Subcutaneous abdominal adipose tissue (tissue), 5 donors: ENCODE data around the gene LTBP4.
A peak's percentile ranks its signal among the peaks of the same experiment; 100 is the strongest.
"Not testable (repeated sequence)": the region's sequence is repeated elsewhere in the genome, so short reads cannot be mapped to it uniquely, and the experiment has no call there.

Experiments used
- H3K27ac ChIP-seq: one replicate; pipeline ENCODE4 v1.7.0; 2013; ENCODE audit warnings: low read depth, mild to moderate bottlenecking, inconsistent platforms, low read length, moderate library complexity
- H3K27me3 ChIP-seq, 5 donors: one replicate each; pipeline ENCODE4 v1.7.0; 2013; ENCODE audit warnings: low read length in 5 of 5, inconsistent platforms in 1 of 5; ENCODE audit not compliant: control insufficient read depth in 5 of 5, insufficient read depth in 4 of 5
- H3K36me3 ChIP-seq, 5 donors: one replicate each; pipeline ENCODE4 v1.7.0; 2013; ENCODE audit warnings: low read length in 5 of 5; ENCODE audit not compliant: control insufficient read depth in 5 of 5, insufficient read depth in 5 of 5
- H3K4me1 ChIP-seq, 5 donors: one replicate each; pipeline ENCODE4 v1.7.0; 2013; ENCODE audit warnings: low read length in 5 of 5, mild to moderate bottlenecking in 3 of 5, moderate library complexity in 1 of 5; ENCODE audit not compliant: control insufficient read depth in 5 of 5, insufficient read depth in 5 of 5
- H3K4me3 ChIP-seq, 5 donors: one replicate each; pipeline ENCODE4 v1.7.0; 2013; ENCODE audit warnings: low read length in 5 of 5, low read depth in 1 of 5
- H3K9ac ChIP-seq, 5 donors: one replicate each; pipeline ENCODE4 v1.7.0; 2013; ENCODE audit warnings: low read length in 5 of 5, mild to moderate bottlenecking in 4 of 5, moderate library complexity in 3 of 5
- H3K9me3 ChIP-seq, 5 donors: one replicate each; pipeline ENCODE4 v1.7.0; 2013; ENCODE audit warnings: low read length in 5 of 5; ENCODE audit not compliant: control insufficient read depth in 5 of 5
- donor health status: healthy.
- donor health status: healthy.
- donor health status: healthy.
- donor health status: healthy.
- donor health status: healthy.

Gene LTBP4

GRCh38 chr19:40642051-40642706 is 41.0 kb downstream of the LTBP4 start:
- Histone ChIP-seq H3K27ac (no peak overlapping the region), H3K36me3 (no peaks in the 10 kb centered on the region), H3K4me3 (no peak overlapping the region), H3K9ac (no peak overlapping the region), H3K4me1 (peaks cover 1 to 26% (median 20%) of the 10 kb centered on the region in 5 donors), H3K9me3 (no peaks in the 10 kb centered on the region), H3K27me3 (no peaks in the 10 kb centered on the region)

DNA sequence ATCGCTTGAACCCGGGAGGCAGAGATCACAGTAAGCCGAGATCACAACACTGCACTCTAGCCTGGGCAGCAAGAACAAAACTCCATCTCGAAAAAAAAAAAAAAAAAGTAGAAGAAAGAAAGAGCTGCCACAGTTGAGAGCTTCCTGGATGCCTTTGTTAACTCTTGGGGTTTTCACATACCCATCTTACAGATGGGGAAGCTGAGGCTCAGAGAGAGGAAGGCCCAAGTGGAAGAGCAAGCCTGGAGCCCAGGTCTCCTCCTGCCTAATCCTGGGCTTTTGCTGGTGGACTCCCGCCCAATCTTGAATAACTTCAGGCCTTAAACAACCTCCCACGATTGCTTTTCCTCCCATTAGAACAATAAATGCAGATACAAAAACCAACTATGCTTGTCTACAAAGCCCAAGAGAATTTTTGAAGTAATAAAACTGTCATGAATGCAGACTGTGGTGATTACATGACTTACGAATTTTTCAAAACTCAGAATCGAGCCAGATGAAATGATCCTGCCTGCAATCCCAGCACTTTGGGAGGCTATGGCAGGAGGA is 41.7 kb downstream of the LTBP4 start:
- no peak overlapping the region for H3K27ac ChIP-seq
- H3K9me3 ChIP-seq = no peaks in the 10 kb centered on the region
- no peaks in the 10 kb centered on the region for H3K36me3 ChIP-seq
- no peak overlapping the region for H3K9ac ChIP-seq
- H3K4me3 ChIP-seq = no peak overlapping the region
- no peaks in the 10 kb centered on the region for H3K27me3 ChIP-seq
- peaks cover 1 to 26% (median 20%) of the 10 kb centered on the region in 5 donors for H3K4me1 ChIP-seq

GRCh38 chr19:40646743-40647254 is 45.6 kb downstream of the LTBP4 start:
- H3K9me3 ChIP-seq = no peaks in the 10 kb centered on the region
- no peak overlapping the region for H3K9ac ChIP-seq
- no peaks in the 10 kb centered on the region for H3K36me3 ChIP-seq
- H3K4me3 ChIP-seq = peak overlapping the region in 3 of 5 donors; percentile 6 to 57 (median 46)
- peaks cover 12 to 38% (median 31%) of the 10 kb centered on the region in 5 donors for H3K4me1 ChIP-seq
- H3K27ac ChIP-seq = peak overlapping the region; percentile 74
- no peaks in the 10 kb centered on the region for H3K27me3 ChIP-seq

- H3K27me3 ChIP-seq, H3K9me3 ChIP-seq, H3K9ac ChIP-seq, H3K36me3 ChIP-seq, H3K4me3 ChIP-seq: not testable (repeated sequence)
- Histone ChIP-seq H3K4me1 (peaks cover 11 to 39% (median 35%) of the 10 kb centered on the region in 5 donors), H3K27ac (peak overlapping the region; percentile 72)
Measured at GRCh38 chr19:40649903-40650675, 48.9 kb downstream of the LTBP4 start.

DNA sequence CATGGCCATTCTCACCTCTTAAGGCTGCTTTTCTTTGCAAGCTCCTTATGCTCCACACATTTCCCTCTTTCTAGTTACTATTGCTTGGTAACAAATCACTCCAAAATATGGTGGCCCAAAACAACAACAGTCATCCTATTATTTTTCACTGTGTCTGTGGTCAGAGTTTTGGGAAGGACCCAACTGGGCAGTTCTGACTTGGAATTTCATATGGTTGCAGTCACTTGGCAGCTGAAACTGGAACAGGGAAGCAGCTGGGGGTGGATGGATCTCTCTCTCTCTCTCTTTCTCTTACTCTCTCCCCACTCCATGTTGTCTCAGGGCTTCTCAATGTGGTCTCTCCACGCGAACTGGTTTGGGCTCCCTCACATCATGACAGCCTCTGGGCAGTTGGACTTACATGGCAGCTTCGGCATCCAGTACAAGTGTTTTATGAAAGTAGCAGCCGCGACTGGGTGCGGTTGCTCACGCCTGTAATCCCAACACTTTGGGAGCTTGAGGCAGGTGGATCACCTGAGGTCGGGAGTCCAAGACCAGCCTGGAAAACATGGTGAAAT is 49.7 kb downstream of the LTBP4 start:
- no peaks in the 10 kb centered on the region for H3K27me3 ChIP-seq
- H3K9me3 ChIP-seq = no peaks in the 10 kb centered on the region
- no peak overlapping the region for H3K4me3 ChIP-seq
- peaks cover 11 to 33% (median 31%) of the 10 kb centered on the region in 5 donors for H3K4me1 ChIP-seq
- peak overlapping the region; percentile 72 for H3K27ac ChIP-seq
- no peaks in the 10 kb centered on the region for H3K36me3 ChIP-seq
- H3K9ac ChIP-seq = no peak overlapping the region

DNA sequence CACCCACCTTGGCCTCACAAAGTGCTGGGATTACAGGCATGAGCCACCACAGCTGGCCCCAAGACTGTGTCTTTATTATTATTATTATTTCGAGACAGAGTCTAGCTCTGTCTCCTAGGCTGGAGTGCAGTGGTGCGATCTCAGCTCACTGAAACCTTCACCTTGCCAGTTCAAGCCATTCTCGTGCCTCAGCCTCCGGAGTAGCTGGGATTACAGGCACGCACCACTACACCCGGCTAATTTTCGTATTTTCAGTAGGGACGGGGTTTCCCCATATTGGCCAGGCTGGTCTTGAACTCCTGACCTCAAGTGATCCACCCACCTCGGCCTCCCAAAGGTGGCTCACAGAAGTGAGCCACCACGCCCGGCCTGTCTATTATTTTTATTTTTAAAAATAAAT is 51.1 kb downstream of the LTBP4 start:
- not testable (repeated sequence) for H3K9ac ChIP-seq

GRCh38 chr19:40655684-40656083 is 54.5 kb downstream of the LTBP4 start:
- H3K27me3 ChIP-seq, H3K4me3 ChIP-seq, H3K9ac ChIP-seq, H3K36me3 ChIP-seq, H3K9me3 ChIP-seq: not testable (repeated sequence)
- Histone ChIP-seq H3K27ac (peak overlapping the region; percentile 16), H3K4me1 (peaks cover 9 to 17% (median 16%) of the 10 kb centered on the region in 5 donors)

More for the DNA sequence above, 51.1 kb downstream of the LTBP4 start:
- peaks cover 11 to 23% (median 22%) of the 10 kb centered on the region in 5 donors for H3K4me1 ChIP-seq
- H3K27me3 ChIP-seq, H3K9me3 ChIP-seq, H3K36me3 ChIP-seq, H3K4me3 ChIP-seq: not testable (repeated sequence)
- H3K27ac ChIP-seq = peak overlapping the region; percentile 72

GRCh38 chr19:40658031-40658430 is 56.9 kb downstream of the LTBP4 start:
- Histone ChIP-seq H3K9me3 (no peaks in the 10 kb centered on the region), H3K4me3 (no peak overlapping the region), H3K36me3 (no peaks in the 10 kb centered on the region), H3K9ac (no peak overlapping the region), H3K27me3 (no peaks in the 10 kb centered on the region), H3K4me1 (peaks cover 2 to 8% (median 4%) of the 10 kb centered on the region in 5 donors), H3K27ac (no peak overlapping the region)

- no peaks in the 10 kb centered on the region for H3K9me3 ChIP-seq
- peak overlapping the region; percentile 29 for H3K27ac ChIP-seq
- no peaks in the 10 kb centered on the region for H3K27me3 ChIP-seq
- no peak overlapping the region for H3K4me3 ChIP-seq
- H3K9ac ChIP-seq = no peak overlapping the region
- no peaks in the 10 kb centered on the region for H3K36me3 ChIP-seq
- peaks cover 5 to 19% (median 12%) of the 10 kb centered on the region in 5 donors for H3K4me1 ChIP-seq
Measured at GRCh38 chr19:40659116-40659515, 57.9 kb downstream of the LTBP4 start.

- peak overlapping the region; percentile 29 for H3K27ac ChIP-seq
- peak overlapping the region in 1 of 5 donors; percentile 25 for H3K9ac ChIP-seq
Measured at GRCh38 chr19:40659566-40659965, 58.4 kb downstream of the LTBP4 start.

More at GRCh38 chr19:40659566-40659965, 58.4 kb downstream of the LTBP4 start:
- no peaks in the 10 kb centered on the region for H3K9me3 ChIP-seq
- H3K27me3 ChIP-seq = no peaks in the 10 kb centered on the region
- no peak overlapping the region for H3K4me3 ChIP-seq
- H3K36me3 ChIP-seq = no peaks in the 10 kb centered on the region
- peaks cover 5 to 21% (median 12%) of the 10 kb centered on the region in 5 donors for H3K4me1 ChIP-seq
